GM18507 (cell line): ENCODE measurements around the gene ACSL6.

Experiments
- DNase-seq: peaks from one replicate; pipeline ENCODE4 v3.0.0; 2011; ENCODE audit warnings: low read depth; ENCODE audit not compliant: insufficient read length; ENCODE audit errors: extremely low spot score
- FAIRE-seq: peaks from 2 replicates; lab custom pipeline; 2011; peaks lifted over from hg19 to GRCh38; lab: Jason Lieb, UNC

The ACSL6 gene

GRCh38 chr5:132019337-132019736 lies 7.9 kb upstream of the ACSL6 start:
- no peak for DNase-seq
- no peak for FAIRE-seq

DNA sequence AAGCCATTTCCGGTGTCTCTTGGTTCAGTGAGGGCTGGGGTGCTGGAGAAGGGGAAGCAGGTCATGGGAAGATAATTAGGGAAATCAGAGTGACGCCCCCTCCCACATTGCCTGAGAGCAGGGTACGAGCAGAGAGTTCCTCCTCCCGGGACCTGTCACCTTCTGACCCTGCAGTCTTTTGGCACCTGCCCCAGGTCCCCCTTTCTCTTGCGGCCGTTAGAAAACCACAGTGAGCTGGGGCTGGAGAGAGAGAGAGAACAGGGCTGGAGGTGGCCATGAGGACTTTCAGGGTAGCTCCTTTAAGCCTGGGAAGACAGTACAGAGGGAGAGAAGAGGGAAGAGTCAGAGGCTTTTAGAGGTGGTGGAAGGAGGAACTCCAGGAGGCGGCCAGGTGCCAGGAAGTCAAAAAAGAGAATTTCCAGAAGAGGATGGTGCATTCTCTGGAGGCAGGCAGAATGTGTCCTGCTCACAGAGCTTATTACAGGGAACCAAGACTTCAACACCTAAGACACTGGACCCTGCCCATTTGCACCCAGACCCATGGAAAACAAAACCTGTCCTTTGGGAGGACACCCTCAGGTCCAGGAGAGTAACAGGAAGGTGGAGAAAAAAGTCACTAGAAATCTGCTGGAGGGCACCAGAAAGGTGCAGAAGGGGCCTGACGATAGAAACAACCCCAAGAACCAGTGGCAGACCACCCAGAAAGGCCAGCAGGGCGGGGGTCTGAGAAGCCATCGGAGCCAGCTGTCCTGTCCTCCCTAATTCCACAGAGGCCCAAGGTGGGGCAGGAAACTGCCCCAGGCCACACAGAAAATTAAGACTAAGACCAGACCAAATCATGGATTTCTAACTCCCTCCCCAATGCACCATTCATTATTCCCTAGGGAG lies 6.5 kb upstream of the ACSL6 start:
- FAIRE-seq (no peak), DNase-seq (no peak)

- DNase-seq (no peak), FAIRE-seq (no peak)
Measured at GRCh38 chr5:132017316-132017715, 5.9 kb upstream of the ACSL6 start.

GRCh38 chr5:132016721-132017250 lies 5.3 kb upstream of the ACSL6 start:
- FAIRE-seq = no peak
- DNase-seq = no peak

DNA sequence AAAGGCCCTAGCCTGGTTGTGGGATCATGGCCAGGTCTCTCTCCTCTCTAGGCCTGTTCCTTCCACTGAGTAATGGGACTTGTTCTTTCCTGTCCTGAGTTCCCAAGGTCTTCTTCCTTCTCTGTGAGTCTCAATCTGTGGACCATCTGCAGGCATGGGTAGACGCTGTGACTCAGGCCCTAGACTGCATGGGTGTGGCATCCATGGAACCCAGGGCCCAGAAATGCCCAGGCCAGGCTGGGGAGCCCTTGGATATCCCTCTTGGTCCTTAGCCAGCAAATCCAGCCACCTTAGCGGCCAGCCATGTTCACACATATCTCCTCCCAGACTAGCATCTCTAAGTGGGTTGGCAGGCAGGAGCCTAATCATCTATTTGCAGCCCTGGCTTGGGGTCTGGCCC lies 2.3 kb upstream of the ACSL6 start:
- no peak for FAIRE-seq

GRCh38 chr5:132013006-132013689 lies 1.7 kb upstream of the ACSL6 start:
- DNase-seq (no peak), FAIRE-seq (no peak)

More for the DNA sequence above, 2.3 kb upstream of the ACSL6 start:
- DNase-seq = no peak

DNA sequence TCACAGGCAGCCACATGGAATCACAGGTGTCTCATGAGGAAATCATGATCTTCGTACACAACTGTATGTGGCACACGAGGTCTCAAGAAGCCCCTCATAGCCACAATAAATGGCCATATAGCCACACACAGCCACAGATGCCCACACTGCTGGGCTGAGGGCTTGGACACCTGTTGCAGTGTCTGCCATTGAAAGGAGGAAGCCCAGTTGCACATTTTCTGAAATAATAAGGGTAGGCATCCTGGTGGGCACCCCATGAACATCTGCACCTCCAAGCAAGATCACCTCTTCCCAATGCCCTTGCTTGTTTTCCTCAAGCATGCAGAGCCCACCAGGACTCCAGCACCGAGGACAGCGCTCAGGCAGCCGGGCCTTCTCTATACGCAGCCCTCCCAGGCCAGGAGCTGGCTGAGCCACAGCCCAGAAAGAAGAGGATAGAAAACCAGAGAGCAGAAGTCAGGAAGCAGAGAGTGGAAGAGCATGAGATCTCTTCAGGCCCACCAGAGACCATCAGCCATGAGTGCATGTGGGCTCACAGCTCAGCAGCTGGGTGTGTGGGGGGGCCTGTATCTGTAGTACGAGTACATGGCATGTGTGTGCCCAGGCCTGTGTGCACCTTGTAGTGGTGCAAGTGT lies 1.0 kb upstream of the ACSL6 start:
- FAIRE-seq (no peak), DNase-seq (no peak)

- DNase-seq (no peak), FAIRE-seq (no peak)
Measured at GRCh38 chr5:132010989-132011621, 353 bp downstream of the ACSL6 start.

- FAIRE-seq (no peak), DNase-seq (no peak)
Measured at GRCh38 chr5:132010645-132010988, 841 bp downstream of the ACSL6 start.

DNA sequence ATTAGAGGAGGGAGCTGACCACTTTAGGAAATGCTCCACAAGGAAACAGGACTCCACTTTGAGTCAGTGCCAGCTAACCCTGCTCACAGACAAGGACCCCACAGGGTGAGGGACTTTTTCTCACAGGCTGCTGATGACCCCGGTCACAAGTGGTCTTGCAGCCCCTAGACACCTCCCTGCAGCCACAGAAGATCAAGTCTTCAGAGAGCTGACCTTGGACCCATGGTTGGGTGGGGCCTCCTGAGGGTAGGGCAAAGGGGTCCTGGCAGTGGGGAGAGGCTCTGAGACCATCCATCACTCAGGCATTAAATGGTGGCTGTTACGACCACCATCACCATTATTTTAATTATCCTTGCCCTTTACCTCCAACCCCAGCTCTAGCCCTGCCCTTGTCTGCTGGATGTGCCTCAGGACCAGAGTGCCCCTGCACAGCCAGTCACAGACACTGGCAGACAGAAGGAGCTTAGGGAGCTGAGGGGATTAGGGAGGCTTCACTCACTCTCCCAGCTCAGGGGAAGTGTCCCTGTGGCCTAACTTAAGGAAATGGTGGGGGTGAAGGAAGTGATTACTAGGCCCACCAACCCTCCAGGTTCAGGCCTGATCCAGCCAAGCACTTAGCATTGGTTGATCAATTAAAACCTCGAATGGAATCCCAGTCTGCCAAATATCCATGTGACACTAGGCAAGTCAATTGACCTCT lies 1.6 kb downstream of the ACSL6 start:
- no peak for DNase-seq
- FAIRE-seq = no peak

GRCh38 chr5:132008961-132009680 lies 2.3 kb downstream of the ACSL6 start:
- no peak for FAIRE-seq

DNA sequence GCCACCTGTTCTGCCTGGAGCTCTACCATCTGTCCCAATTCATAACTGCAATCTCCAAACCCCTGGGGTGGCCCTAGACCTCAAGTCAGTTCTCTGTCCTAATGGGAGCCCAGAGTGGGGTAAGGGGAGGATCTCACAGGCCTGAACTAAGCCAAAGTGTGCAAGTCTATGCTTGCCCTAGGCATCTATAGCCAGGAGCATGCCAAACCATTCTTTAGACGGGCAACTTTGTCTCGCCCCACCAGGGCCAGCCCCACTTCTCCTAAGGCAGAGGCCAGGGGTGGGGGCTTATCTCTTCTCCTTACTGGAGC lies 3.3 kb downstream of the ACSL6 start:
- FAIRE-seq = no peak
- no peak for DNase-seq

More at GRCh38 chr5:132008961-132009680, 2.3 kb downstream of the ACSL6 start:
- DNase-seq = no peak

GRCh38 chr5:132007399-132008162 lies 3.9 kb downstream of the ACSL6 start:
- peak; percentile 87 for FAIRE-seq
- peak; percentile 54 for DNase-seq

- FAIRE-seq (no peak), DNase-seq (no peak)
Measured at GRCh38 chr5:132006331-132007120, 4.9 kb downstream of the ACSL6 start.

DNA sequence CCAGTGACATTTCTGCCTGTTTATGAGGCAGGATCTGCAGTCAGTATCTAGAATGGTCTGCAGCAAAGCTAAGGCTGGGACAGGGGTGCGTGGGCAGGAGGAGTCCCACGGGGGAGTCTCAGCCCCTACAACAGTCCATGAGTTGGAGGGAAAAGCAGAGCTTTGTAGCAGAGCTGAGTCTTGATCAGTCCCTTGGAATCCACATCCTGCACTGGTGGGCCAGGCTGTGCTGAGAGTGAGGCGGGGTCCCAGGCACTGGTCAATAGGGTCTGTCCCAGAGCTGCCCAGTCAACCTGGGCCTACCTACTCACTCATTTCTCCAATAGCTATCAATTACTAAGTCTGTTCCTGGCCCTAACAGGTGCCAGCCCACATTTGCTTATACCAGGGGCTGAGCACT lies 5.9 kb downstream of the ACSL6 start:
- DNase-seq (no peak), FAIRE-seq (no peak)

DNA sequence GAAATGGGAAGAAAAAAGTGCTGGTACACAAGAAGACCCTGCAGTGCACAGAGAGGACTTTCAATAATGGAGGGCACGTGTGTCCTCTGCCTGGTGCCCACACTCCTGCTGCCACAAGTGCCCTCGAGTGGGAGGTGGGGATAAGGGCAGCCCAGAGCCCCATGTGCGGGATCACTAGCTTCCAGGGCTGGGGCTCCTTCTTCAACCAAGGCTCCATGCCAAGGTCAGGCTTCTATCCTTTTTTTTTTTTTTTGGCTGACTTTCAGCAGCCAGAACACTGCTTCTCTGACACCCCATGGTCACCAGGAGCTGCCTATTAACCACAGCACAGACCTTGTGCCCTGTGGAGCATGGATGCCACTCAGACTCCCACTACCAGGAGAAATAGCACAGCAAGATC lies 7.5 kb downstream of the ACSL6 start:
- FAIRE-seq (no peak), DNase-seq (no peak)

DNA sequence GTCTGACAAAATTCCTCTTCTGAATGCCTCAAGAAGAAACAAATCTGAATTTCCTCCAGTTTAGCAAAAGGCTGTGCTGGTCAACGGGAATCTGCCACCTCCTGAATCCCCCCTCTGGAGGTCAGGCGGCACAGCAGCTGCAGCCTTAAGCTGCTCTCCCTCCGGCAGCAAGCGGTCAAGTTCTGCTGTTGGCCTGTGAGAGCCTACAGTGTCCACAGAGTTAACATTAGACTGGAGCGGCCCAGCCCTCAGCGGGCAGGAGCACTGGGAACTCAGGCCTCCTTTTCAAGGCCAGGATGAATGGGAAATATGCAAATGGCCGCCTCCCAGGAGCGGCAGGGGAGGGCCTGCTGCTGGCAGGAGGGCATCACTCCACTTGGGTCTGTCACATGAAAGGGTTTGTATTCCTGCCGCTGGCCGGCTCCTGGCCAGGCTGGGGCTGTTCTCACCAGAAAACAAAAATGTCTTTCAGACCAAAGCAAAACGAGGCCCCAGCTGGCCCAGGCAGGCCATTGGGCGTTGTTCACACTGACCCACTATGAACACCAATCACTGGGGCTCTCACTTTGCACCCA lies 8.2 kb downstream of the ACSL6 start:
- DNase-seq (no peak), FAIRE-seq (no peak)
